GM12872 (cell line): Measurements from ENCODE around the gene DLG2.

Experiments
- CTCF ChIP-seq: IDR thresholded peaks from 3 replicates; pipeline ENCODE4 v1.5.1; 2011; ENCODE audit warnings: low read depth, mild to moderate bottlenecking, low read length, moderate library complexity; ENCODE audit not compliant: insufficient read depth

Gene DLG2

GRCh38 chr11:83751041-83751440, 1876.1 kb downstream of the DLG2 start:
- no peak for TF ChIP-seq CTCF

- no peak for TF ChIP-seq CTCF
Measured at GRCh38 chr11:83746921-83747585, 1880.1 kb downstream of the DLG2 start.

GRCh38 chr11:83744620-83745192, 1882.4 kb downstream of the DLG2 start:
- no peak for TF ChIP-seq CTCF

- TF ChIP-seq CTCF: no peak
Measured at GRCh38 chr11:83736684-83737083, 1890.5 kb downstream of the DLG2 start.

GRCh38 chr11:83734120-83734519, 1893.0 kb downstream of the DLG2 start:
- no peak for TF ChIP-seq CTCF

GRCh38 chr11:83728281-83728680, 1898.9 kb downstream of the DLG2 start:
- no peak for TF ChIP-seq CTCF

- TF ChIP-seq CTCF: no peak
Measured at GRCh38 chr11:83727251-83727650, 1899.9 kb downstream of the DLG2 start.

GRCh38 chr11:83726316-83726715, 1900.8 kb downstream of the DLG2 start:
- TF ChIP-seq CTCF: no peak
